HUDEP-2 (cell line): ENCODE data around the gene MOB2.
A peak's percentile ranks its signal among the peaks of the same experiment; 100 is the strongest.

Source experiments
- DNase-seq, 76 experiments: peaks; one replicate each; lab custom pipeline; 2025; ENCODE audit not compliant: unreplicated experiment in 76 of 76; lab: John Stamatoyannopoulos, UW

MOB2 gene

DNA sequence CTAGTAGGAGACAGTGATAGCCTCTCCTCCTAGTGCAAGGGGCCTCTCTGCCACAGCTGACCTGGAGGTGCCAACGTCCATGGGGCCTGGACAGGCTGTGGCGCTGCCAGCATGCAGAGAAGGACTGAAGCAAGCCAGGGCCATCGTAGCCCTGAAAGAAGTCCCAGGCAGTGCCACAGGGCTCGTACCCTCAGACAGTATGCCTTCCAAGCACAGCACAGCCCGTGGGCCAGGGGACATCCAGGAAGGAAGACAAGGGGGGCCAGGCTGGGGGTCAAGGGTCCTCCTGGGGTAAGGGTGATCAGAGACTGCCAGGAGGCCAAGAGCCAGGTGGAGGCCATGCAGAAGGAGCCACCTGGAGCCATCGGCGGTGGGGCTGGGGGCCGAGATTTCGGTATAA lies 20.4 kb upstream of the MOB2 start:
- no peak for DNase-seq

DNA sequence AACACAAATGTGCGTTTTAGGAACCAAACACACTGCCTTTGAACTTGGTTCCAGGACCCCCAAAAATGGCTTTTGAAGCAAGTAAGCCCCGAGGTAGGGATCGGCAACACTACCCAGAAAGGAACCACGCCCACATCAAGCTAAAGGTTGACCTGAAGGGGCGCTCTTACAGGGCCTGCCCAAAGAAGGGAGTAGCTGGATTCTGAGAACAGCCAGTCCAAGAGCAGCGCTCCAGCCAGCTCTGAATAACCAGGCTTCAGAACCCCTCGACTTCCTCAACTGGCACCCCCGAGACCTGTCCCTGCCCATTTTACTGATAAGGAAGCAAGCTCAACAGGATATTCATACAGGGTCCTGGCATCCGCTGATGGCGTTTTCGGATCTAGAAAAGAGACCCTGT lies 18.9 kb upstream of the MOB2 start:
- peak in 2 of 76 experiments; percentile 8 to 13 for DNase-seq

DNA sequence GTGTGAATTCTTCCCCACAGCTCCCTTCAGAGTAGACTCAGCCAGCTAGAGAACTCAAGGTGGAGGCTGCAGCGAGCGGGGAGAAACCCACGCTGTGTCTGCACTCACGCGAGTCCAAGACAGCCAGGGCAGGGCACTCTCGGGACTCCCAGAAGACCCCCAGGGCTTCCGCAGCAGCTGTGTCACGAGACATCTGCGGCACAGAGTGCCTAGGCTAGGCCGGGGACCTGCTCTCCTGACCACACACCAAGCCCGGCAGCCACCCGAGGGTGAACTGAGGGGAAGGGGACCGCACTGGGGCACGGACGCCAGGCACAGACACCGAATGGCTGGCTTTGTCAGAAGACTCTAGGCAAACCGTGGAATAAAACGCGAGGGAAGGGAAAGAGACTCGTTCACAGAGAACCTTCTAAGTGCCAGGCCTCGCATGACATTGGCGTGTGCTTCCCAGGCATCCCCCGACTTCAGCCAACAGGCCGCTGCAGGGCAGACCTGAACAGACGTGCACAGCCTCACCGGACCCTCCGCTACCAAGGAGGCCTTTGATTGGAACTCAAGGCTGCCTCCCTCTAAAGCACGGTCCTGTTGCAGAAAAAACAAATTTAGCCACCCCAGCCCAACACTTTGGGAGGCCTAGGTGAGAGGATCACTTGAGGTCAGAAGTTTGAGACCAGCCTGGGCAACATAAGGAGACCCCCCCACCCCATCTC lies 18.2 kb upstream of the MOB2 start:
- no peak for DNase-seq

DNA sequence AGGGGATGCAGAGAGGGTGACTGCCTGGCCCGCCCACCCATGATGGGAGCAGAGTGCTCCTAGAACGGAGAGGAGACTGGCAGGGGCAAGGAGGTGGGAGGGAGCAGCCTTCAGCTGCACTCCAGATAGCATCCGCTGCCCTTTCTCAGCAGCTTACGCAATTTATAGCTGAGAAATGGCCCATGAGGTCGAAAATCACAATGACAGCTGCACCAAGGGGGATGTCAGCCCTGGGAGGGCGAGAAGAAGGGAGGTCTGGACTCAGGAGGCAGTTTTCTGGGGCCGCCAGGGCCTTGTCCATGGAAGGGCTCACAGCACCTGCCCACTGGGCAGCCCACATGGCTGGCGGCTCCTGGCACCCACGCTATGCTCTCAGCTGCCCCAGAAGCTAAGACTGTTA lies 17.6 kb upstream of the MOB2 start:
- no peak for DNase-seq

DNA sequence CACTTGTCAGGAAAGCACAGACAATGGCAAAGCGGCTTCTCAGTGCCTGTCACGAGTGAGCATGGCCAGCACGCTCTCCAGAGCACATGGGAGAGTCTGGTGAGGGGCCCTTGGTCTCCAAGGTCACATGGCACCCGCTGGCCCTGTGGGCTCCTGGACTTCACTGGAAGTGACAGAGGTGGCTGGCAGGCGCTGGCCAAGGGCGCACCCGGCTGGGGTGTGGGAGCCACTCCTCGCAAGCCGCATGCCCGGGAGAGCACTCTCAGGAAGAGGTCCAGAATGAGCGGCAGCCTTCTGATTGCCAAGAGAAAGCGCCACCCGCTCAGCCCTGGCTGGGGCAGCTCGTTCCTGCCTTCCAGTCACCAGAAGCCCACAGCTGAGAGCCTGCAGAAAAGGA lies 17.1 kb upstream of the MOB2 start:
- DNase-seq, result no peak

DNA sequence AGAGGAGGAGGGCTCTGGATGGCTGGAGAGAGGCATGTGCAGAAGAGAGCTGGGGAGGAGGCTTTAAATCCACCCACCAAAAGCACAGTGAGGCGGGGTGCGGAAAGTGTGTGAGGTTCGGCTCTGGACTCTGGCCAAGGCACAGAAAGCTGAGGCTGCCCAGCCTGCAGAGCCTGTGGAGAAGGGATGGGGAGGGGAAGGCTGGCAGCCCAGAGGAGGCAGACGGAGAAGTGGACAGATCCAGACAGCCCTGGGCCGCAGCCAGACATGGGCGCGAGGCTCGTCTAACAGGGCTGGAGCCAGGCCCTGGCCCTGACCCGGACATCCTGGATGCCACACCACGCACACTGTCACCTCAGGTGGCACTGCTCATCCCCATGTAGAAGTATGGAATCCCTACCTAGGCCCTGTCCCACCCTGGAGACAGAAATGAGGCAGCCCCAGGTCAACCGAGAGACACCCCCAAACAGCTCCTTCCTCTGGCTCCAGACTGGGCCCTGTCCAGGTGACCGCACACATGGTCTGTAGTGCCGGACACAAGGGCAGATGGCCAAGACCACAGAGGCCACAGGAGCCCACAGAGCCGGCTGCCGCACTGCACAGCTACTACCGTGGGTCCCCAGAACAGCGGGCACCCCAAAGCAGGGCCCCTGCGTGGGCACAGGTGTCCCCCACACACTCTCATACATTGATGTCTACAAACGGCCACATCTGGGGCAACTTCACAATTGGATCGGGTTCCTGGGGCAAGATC lies 16.6 kb upstream of the MOB2 start:
- peak in 4 of 76 experiments; percentile 3 to 16 (median 8) for DNase-seq

DNA sequence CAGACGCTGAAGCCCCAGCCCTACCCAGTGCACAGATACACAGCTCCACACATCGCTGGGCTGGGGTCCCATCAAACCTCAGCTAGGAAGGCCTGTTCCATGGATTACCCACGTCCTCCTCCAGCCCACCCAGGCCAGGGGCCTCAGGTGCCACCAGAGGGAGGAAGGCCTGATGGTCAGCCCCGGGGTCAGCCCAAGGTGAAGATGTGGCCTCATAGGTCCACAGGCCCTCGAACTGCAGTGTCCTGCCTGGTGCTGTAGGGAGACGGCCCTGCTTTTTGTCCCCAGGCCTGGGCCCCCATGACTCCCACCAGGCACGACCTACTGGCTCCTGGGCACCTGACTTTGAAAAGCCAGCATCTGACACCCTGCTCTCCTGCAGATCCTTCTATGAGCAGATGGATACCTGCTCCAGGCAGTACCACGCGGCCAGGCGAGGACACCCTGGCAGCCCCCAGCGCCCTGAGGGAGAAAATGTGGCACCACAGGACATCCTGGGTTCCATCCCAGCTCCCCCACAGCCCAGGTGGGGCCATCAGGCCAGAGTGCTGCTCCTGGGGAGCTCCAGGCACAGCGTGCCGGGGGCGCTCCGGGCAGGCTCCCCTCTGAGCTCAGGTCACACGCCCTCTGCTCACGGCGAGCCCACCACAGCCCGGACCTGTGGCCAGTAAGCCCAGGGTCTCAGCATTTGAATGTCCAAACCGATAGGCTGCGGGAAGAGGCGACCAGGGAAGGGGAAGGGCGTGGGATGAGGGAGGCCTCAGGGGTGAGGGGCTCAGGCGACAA lies 15.8 kb upstream of the MOB2 start:
- no peak for DNase-seq

DNA sequence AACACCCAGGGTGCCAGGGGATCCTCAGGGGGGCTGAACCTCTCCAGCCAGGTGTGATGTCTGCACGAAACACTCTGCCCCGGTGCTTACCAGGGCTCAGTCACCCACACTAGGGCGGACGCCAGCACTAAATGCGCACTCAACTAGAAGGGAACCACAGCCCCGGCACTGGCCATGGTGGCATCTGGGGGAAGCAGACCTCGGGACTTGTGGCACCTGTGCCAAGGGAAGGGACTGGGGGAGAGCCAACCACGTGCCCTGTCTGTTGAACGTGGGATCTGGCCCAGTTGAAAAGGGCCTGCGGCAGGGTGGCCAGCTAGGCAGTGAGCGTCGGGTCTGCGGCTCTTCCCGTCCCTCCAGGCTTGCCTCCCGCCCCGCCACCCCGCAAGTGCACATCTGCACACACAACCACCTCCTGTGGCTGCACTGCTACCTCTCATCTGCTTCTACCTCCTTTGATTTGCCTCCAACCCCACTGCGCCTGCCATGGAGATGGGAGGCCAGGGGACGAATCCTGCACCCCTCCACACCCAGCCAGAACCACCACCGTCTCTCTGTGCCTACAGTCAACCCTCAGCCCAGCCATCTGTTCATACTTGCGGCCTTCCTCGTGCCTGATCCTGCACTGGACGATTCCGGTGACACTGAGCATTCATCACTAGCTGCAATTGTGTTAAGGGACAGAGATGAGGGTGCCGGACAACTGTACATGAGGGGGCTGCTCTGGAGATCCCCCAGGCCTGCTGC lies 15.0 kb upstream of the MOB2 start:
- no peak for DNase-seq

DNA sequence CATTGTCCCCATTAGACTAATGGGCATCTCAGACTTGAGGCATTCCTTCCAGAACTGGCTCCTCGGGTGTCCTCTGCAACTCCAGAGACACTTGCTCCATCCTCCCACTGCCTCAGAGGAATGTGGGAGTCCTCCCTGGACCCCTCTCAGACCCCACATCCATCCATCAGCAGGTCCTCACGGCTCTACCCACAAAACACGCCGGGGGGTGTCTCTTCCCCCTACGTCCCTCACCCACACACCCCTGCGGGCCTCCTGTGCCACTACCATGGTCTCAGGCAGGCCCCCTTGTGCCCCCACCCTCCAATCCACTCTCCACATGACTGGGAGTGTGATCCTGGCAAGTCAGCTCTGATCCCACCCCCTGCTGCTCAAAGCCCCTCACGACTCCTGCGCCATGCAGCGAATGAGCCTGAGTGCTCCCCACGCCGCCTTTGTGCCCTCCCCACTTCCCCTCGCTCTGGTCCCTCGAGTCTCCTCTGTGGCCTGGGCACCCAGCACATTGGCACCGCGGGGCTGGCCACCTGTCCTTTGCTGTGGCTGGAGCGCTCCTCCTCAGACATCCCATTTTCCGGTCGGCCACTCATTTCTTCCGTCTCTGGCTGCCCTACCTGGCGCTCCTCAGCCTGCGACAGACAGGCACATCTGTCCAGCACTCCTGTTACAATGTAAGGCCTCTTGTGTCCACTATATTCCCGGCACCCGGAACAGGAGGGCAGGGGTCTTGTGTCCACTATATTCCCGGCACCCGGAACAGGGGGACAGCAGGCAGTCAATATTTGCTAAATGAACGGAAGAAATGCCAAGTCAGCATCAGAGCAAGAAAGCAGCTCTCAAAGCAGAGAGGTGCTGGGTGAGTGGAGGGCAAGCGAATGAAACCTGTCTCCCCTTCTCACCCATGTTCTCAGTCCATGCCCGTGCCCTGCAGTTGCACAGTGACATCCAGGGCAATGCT lies 14.2 kb upstream of the MOB2 start:
- DNase-seq, result no peak

DNA sequence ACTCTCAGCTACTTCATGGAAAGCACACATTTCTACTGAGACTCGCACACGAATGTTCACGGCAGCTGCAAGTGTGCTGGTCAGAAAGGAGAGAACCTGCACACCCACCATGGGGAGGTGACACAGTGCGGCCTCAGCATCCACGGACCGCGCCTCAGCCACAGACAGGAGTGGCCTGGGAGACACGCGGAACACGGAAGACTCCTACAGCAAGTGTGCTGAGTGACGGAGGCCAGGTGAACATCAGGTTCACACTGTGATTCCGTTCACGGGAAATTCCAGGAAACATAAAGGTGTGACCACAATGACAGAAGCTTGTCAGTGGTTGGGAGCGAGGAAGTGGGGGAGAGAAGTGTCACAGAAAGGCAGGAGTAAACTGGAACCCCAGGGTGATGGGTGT lies 13.3 kb upstream of the MOB2 start:
- DNase-seq, result no peak

DNA sequence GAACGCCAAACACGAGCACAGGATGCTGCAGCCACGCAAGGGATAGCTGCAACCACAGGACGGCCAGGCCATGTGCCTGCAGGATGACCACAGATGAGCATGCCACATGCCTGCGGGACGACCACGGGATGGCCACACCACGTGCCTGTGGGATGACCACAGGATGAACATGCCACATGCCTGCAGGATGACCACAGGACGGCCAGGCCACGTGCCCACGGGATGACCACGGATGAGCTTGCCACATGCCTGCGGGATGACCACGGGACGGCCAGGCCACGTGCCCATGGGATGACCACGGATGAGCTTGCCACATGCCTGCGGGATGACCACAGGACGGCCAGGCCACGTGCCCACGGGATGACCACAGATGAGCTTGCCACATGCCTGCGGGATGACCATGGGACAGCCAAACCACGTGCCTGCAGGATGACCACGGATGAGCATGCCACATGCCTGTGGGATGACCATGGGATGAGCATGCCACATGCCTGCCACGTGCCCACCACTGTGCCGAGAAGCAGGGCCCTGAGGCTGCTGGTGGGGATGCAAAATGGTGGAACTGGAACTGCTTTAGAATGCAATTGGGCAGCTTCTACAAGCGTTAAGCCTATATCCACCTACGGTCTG lies 12.8 kb upstream of the MOB2 start:
- no peak for DNase-seq

DNA sequence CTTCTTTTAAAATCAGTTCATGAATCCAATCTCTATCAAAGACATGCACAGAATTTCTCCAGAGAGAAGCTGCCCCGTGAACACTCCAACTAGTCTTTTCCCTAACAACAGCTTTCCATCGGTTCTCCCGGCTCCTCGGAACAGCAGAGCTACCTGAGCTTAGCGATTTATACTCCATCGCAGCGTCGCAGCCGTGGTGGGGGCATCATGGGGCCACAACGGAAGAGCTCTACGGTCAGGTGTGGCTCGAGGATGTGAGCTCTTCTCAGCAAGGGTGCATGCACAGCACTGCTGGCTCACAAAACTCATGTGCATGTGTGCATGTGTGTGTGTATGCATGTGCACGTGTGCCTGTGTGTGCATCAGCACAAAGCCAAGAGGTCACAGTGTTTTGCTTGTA lies 11.7 kb upstream of the MOB2 start:
- no peak for DNase-seq

DNA sequence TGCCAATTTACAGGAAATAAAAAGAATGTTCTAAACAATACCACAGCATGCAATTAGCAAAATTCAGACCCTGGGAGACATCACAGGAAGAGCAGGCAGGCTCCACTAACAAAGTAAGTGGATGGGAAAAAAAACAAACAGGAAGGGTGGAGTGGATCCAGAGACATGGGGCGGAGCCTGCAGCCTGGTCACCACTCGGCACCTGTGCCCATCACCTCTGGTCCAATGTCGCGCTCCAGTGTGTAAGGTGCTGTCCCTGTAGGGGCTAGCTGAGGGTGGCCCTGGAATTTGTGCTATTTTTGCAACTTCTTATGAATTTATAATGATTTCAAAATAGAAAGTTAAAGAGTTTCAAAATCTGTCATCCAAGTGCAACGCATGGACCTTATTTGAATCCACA lies 11.0 kb upstream of the MOB2 start:
- no peak for DNase-seq

DNA sequence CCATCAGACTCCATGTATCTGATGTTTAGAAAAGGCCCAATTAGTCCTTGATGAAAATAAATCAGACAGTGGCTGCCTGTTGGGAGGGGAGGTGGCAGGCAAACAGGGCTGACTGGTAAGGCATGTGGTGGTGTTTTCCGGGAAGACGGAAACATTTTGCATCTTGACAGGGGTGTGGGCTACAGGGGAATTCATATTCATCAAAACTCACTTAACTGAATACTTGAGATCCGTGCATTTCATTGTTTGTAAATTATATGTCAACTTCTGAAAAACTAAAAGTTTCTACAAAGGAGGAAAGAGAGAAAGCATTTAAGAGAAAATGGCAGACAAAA lies 10.1 kb upstream of the MOB2 start:
- no peak for DNase-seq

DNA sequence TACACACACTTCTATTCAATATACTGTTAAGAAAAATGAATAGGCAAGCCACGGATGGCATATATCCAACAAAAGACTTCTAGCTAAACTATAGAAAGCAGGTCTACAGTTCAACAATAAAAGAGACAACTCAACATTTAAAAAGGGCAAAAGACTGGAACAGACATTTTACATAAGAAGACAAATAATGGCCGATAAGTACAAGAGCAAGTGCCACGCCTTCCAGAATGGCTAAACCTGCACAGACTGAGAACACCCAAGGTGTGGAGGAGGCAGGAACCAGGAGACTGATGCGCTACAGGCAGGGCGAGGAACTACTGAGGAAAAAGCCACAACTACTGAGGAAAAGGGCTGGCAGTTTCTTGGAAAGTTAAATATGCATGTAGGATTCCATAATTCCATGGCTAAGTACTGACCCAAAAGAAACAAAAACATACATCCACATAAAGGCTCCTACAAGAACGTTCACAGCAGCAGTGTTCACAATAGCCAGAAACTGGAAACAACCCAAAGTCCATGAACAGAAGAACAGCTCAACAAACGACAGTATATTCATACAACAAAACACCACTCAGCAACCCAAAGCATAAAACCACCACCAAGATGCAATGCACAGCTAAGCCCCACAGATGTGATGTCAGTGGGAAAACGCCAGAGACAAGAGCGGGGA lies 9.6 kb upstream of the MOB2 start:
- DNase-seq, result no peak

DNA sequence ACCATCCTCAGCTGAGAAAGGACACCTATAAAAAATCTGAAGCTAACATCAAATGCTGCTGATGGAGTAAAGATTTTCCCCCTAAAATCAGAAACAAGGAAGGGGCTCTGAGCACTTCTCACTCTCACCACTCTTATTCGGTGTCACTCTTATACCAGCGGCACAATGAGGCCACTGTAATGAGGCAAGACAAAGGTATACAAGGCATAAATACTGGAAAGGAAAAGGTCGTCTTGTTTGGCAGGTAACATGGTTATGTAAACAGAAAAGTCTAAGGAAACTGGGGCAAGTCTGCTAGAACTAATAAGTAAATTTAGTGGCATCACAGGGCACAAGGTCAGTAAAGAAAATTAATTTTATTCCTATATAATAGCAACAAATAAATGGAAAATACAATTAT lies 8.1 kb upstream of the MOB2 start:
- DNase-seq, result no peak

DNA sequence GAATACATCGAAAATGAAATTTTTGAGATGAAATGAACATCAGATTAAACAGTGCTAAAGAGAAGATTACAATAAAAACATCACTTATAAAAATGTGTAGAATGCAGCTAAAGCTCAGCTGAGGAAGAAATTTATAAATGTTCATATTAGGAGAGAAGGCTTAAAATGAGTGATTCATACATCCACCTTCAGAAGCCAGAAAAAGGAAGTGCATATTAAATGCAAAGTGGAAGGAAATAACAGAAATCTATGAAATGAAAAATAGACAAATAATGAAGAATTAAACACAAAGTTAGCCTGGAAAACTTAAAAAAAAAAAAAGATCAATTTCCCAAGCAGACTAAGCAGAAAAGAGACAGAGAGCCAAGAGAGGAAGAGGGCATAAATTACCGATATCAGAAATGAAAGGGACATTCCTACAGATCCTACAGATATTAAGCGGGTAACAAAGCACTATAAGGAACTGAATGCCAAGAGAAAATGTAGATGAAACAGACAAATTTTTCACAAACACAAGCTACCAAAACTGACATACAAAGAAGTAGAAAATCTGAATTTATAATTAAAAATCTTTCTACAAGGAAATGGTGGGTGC lies 7.2 kb upstream of the MOB2 start:
- no peak for DNase-seq

DNA sequence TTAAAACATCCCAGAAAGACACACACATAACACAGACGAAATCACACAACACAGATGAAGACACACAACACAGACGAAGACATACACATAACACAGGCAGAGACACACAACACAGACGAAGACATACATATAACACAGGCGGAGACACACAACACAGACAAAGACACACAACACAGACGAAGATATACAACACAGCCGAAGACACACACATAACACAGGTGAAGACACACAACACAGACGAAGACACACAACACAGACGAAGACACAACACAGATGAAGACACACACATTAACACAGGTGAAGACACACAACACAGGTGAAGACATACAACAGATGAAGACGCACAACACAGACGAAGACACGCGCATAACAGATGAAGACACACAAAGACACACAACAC lies 4.8 kb upstream of the MOB2 start:
- DNase-seq, result no peak

DNA sequence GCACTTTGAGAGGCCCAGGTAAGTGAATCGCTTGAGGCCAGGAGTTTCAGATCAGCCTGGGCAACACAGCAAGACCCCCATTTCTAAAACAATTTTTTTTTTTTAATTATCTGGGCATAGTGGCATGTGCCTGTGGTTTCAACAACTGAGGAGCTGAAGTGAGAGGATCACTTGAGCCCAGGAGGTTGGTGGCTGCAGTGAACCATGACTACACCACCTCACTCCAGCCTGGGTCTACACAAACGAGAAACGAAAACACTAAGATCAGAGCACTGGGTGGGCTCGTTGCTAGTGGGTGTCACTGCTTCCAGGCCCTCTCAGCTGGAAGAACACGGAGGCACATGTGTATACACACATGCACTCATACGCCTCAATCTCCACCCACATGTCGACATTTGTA lies 4.1 kb upstream of the MOB2 start:
- DNase-seq, result no peak
